Common myeloid progenitor, CD34-positive (primary cell): ENCODE results near the gene FBXO34.

Experiments used
- CTCF ChIA-PET: fragments of 350-600 bp; sonication (Branson Sonifier 250); formaldehyde crosslinking; loops from one replicate; lab custom pipeline; 2021; ENCODE audit warnings: antibody characterized with exemption; lab: Charles Lee
- POLR2A ChIA-PET: fragments of 350-600 bp; sonication (Branson Sonifier 250); formaldehyde crosslinking; loops from one replicate; lab custom pipeline; 2021; ENCODE audit warnings: antibody characterized with exemption; lab: Charles Lee
- DNase-seq, 3 donors: peaks; one replicate each; pipeline versions ENCODE4 v3.0.0 to v3.0.0-alpha.2; 2013
- H3K27ac ChIP-seq, 2 experiments: 1 replicate in 1 of 2; 2 replicates in 1 of 2; pipeline ENCODE4 v1.7.0; 2013; ENCODE audit warnings: inconsistent platforms in 2 of 2, low read length in 2 of 2, mild to moderate bottlenecking in 2 of 2, low read depth in 1 of 2, moderate library complexity in 1 of 2; ENCODE audit not compliant: severe bottlenecking in 2 of 2, insufficient read depth in 1 of 2, poor library complexity in 1 of 2
- H3K27me3 ChIP-seq, 5 experiments: replicated peaks in 2 of 5; 1 replicate in 3 of 5; 2 replicates in 2 of 5; pipeline versions ENCODE4 v1.6.1 to v1.7.0; 2013; ENCODE audit warnings: low read length in 4 of 5, mild to moderate bottlenecking in 2 of 5, moderate library complexity in 2 of 5, inconsistent platforms in 1 of 5; ENCODE audit not compliant: insufficient read depth in 5 of 5, control insufficient read depth in 4 of 5
- H3K36me3 ChIP-seq, 4 experiments: 1 replicate in 2 of 4; 2 replicates in 2 of 4; pipeline versions ENCODE4 v1.6.1 to v1.7.0; 2013; ENCODE audit warnings: low read length in 3 of 4, control low read depth in 1 of 4, mild to moderate bottlenecking in 1 of 4; ENCODE audit not compliant: control insufficient read depth in 4 of 4, insufficient read depth in 4 of 4
- H3K4me1 ChIP-seq, 4 experiments: 1 replicate in 3 of 4; 2 replicates in 1 of 4; pipeline versions ENCODE4 v1.6.1 to v1.7.1; 2013; ENCODE audit warnings: low read length in 3 of 4, mild to moderate bottlenecking in 3 of 4, control low read depth in 1 of 4, inconsistent platforms in 1 of 4, moderate library complexity in 1 of 4; ENCODE audit not compliant: control insufficient read depth in 4 of 4, insufficient read depth in 4 of 4; ENCODE audit errors: control extremely low read depth in 1 of 4
- H3K4me3 ChIP-seq, 7 experiments: 1 replicate in 4 of 7; 2 replicates in 3 of 7; pipeline versions ENCODE4 v1.5.1 to v1.7.0; 2013; ENCODE audit warnings: mild to moderate bottlenecking in 7 of 7, low read length in 6 of 7, moderate library complexity in 6 of 7, inconsistent platforms in 2 of 7, low read depth in 2 of 7, control low read depth in 1 of 7; ENCODE audit not compliant: insufficient read depth in 4 of 7, control insufficient read depth in 1 of 7; ENCODE audit errors: extremely low read depth in 1 of 7
- H3K9me3 ChIP-seq, 5 experiments: 1 replicate in 4 of 5; 2 replicates in 1 of 5; pipeline versions ENCODE4 v1.6.1 to v1.7.1; 2013; ENCODE audit warnings: low read length in 4 of 5, mild to moderate bottlenecking in 2 of 5, inconsistent platforms in 1 of 5, low read depth in 1 of 5, moderate library complexity in 1 of 5; ENCODE audit not compliant: control insufficient read depth in 4 of 5, insufficient read depth in 2 of 5; ENCODE audit errors: control extremely low read depth in 1 of 5
- WGBS: methylation state at CpG from one replicate; pipeline ENCODE4 v1.1.5; 2013; ENCODE audit not compliant: insufficient coverage; 5-methylcytosine and 5-hydroxymethylcytosine counted together

The FBXO34 gene

DNA sequence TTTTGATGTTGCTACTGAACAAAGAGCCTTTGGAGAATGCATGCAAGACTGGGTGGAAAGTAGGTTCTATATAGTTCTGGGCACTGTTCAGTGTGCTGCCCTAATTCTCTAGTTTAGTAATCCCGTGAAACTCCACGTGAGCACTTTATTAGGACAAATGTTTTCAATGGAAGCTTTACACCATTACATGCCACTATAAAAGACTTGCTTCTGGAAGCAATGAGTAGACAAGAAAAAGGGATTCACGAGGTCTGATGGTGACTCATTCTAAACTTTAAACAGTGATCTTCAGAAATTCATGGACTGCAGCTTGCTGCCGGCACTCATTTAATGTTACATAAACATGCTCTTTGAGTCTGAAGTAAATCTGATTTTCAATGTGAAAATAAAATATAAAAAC, 118.1 kb downstream of the FBXO34 start:
- CTCF ChIA-PET, result no interaction called here
- peaks cover 0 to 49% (median 32%) of the 10 kb centered on the region in 4 experiments for H3K36me3 ChIP-seq
- H3K27ac ChIP-seq, result no peak overlapping the region
- POLR2A ChIA-PET, result no interaction called here
- no peaks in the 10 kb centered on the region for H3K9me3 ChIP-seq
- no peak overlapping the region for H3K4me3 ChIP-seq
- WGBS, result 100% methylated on average over 1 of the region's 4 CpGs
- no peaks in the 10 kb centered on the region for H3K27me3 ChIP-seq
- no peaks in the 10 kb centered on the region for H3K4me1 ChIP-seq
- DNase-seq, result no peak

GRCh38 chr14:55398679-55399078, 127.5 kb downstream of the FBXO34 start:
- no peaks in the 10 kb centered on the region for H3K27me3 ChIP-seq
- ChIA-PET POLR2A (no interaction called here), CTCF (no interaction called here)
- no peak overlapping the region for H3K4me3 ChIP-seq
- no peaks in the 10 kb centered on the region for H3K9me3 ChIP-seq
- no peak for DNase-seq
- WGBS, result 100% methylated on average over 4 of the region's 5 CpGs
- no peak overlapping the region for H3K27ac ChIP-seq
- H3K36me3 ChIP-seq, result peaks cover 0 to 17% (median 6%) of the 10 kb centered on the region in 4 experiments
- H3K4me1 ChIP-seq, result no peaks in the 10 kb centered on the region

GRCh38 chr14:55399183-55399582, 128.0 kb downstream of the FBXO34 start:
- no peak for DNase-seq
- no CpG with 5 or more reads among the region's 1 CpG for WGBS
- Histone ChIP-seq H3K4me3 (no peak overlapping the region), H3K27me3 (no peaks in the 10 kb centered on the region), H3K36me3 (peaks cover 0 to 17% (median 6%) of the 10 kb centered on the region in 4 experiments), H3K4me1 (no peaks in the 10 kb centered on the region), H3K9me3 (no peaks in the 10 kb centered on the region), H3K27ac (no peak overlapping the region)
- ChIA-PET CTCF (no interaction called here), POLR2A (no interaction called here)

- Histone ChIP-seq H3K27ac (no peak overlapping the region), H3K27me3 (no peaks in the 10 kb centered on the region), H3K36me3 (peaks cover 0 to 10% (median 4%) of the 10 kb centered on the region in 4 experiments), H3K9me3 (no peaks in the 10 kb centered on the region), H3K4me1 (no peaks in the 10 kb centered on the region), H3K4me3 (no peak overlapping the region)
- WGBS, result 100% methylated on average over 1 of the region's 2 CpGs
- CTCF ChIA-PET, result no interaction called here
- POLR2A ChIA-PET, result interaction anchor here (1.2 kb wide), 1 partner anchor 25 kb away, joined by 3 read pairs; no protein-coding TSS in a partner anchor
- no peak for DNase-seq
Observed at GRCh38 chr14:55399852-55400251, 128.6 kb downstream of the FBXO34 start.

GRCh38 chr14:55401751-55402150, 130.5 kb downstream of the FBXO34 start:
- no peaks in the 10 kb centered on the region for H3K4me1 ChIP-seq
- H3K27ac ChIP-seq, result no peak overlapping the region
- 100% methylated on average over 3 of the region's 6 CpGs for WGBS
- ChIA-PET POLR2A (no interaction called here), CTCF (no interaction called here)
- H3K4me3 ChIP-seq, result no peak overlapping the region
- no peaks in the 10 kb centered on the region for H3K27me3 ChIP-seq
- peaks cover 0 to 3% (median 0%) of the 10 kb centered on the region in 4 experiments for H3K36me3 ChIP-seq
- no peak for DNase-seq
- H3K9me3 ChIP-seq, result no peaks in the 10 kb centered on the region
